ENCODE data around the gene FBH1. TPM values are rescaled to one million over a fixed set of nuclear protein-coding genes. Genes with fewer than 3 reads are reported as not detected.

The FBH1 gene
- total and polyA plus RNA-seq, 9 of the 15 experiments (the other 6 are each of a cell fraction or from before 2014, with no cell fraction given), result 13.4 to 108 (median 77.8) TPM

- no peak for TF ChIP-seq MBD2 (IDR thresholded peaks at IDR 0.05; ENCODE audit: borderline replicate concordance, low read depth)
- TF ChIP-seq ZC3H4 (CRISPR knock-in tag; IDR thresholded peaks at IDR 0.05; ENCODE audit: borderline replicate concordance), result no peak
- TF ChIP-seq ZNF518B (CRISPR knock-in tag; IDR thresholded peaks at IDR 0.05), result no peak
- no peak for TF ChIP-seq RFX7 (CRISPR knock-in tag; IDR thresholded peaks at IDR 0.05)
- no peak for TF ChIP-seq ZNF507 (tag; conservative IDR thresholded peaks at IDR 0.05)
- TF ChIP-seq YY1 (IDR thresholded peaks at IDR 0.05; ENCODE audit: borderline replicate concordance in 1 of 3, control insufficient read depth in 1 of 3, extremely low read depth in 1 of 3, insufficient read depth in 3 of 3, insufficient read length in 1 of 3, insufficient replicate concordance in 2 of 3, low read depth in 1 of 3, low read length in 2 of 3), result no peak
- no peak for TF ChIP-seq TAL1 (IDR thresholded peaks at IDR 0.05)
- TF ChIP-seq GABPA (tag; conservative IDR thresholded peaks at IDR 0.05; ENCODE audit: low read depth), result no peak
- TF ChIP-seq NR2C1 (IDR thresholded peaks at IDR 0.05), result no peak
- no peak for TF ChIP-seq NR2C1 (tag; IDR thresholded peaks at IDR 0.05)
- TF ChIP-seq ZNF75A (CRISPR knock-in tag; IDR thresholded peaks at IDR 0.05), result no peak
- no peak for TF ChIP-seq BRD9 (IDR thresholded peaks at IDR 0.05; ENCODE audit: low read depth, partially characterized antibody)
- TF ChIP-seq PCBP2 (IDR thresholded peaks at IDR 0.05; ENCODE audit: low read depth, low read length, poor library complexity, severe bottlenecking), result no peak
- TF ChIP-seq ZNF12 (CRISPR knock-in tag; IDR thresholded peaks at IDR 0.05), result no peak
- no peak for TF ChIP-seq IFI16 (CRISPR knock-in tag; IDR thresholded peaks at IDR 0.05)
- FAIRE-seq (no peak), DNase-seq (ENCODE audit: extremely low read depth in 1 of 4, low spot score in 3 of 4) (no peak), ATAC-seq (no peak)
- intact Hi-C loops (cut with micrococcal nuclease) (no loop called here), in situ Hi-C loops (cut with MboI) (no loop called here)
- H3K4me1 ChIP-seq (replicated peaks in 1 of 2; ENCODE audit: control insufficient read depth in 2 of 2, insufficient read depth in 2 of 2, low read length in 2 of 2), result peaks cover 6 to 24% of the 10 kb centered on the region in 2 experiments; a peak in 4 of 5 replicates
- H3K4me2 ChIP-seq (ENCODE audit: insufficient read depth, low read length), result no peak overlapping the region
- peaks cover 22% of the 10 kb centered on the region; the same call in 2 of the 3 replicates for H3K36me3 ChIP-seq (ENCODE audit: control insufficient read depth, insufficient read depth, low read length)
- H3K4me3 ChIP-seq, result no peak overlapping the region
- 74% methylated on average over 10 of the region's 10 CpGs for WGBS (ENCODE audit: insufficient coverage, low coverage, missing lambda C conversion rate)
- peaks cover 1% of the 10 kb centered on the region; the same call in 1 of the 3 replicates for H3K79me2 ChIP-seq (ENCODE audit: control insufficient read depth, insufficient read depth, low read length)
- no peaks in the 10 kb centered on the region for H3K9me3 ChIP-seq (replicated peaks; ENCODE audit: control insufficient read depth, insufficient read depth, low read depth, low read length)
- H3K9ac ChIP-seq (ENCODE audit: insufficient read depth in 1 of 2, low read depth in 2 of 2, low read length in 2 of 2), result no peak overlapping the region
- no peak overlapping the region for H3K27ac ChIP-seq (ENCODE audit: extremely low read depth, low read depth, low read length)
- ChIA-PET CTCF (ENCODE audit: low intra/inter-chr PET ratio) (no interaction called here), POLR2A (interaction anchor here (0.7 kb wide), 1 partner anchor 11 kb away, joined by 3 read pairs; no protein-coding TSS in a partner anchor)
- H3K9me1 ChIP-seq (ENCODE audit: control insufficient read depth, insufficient read depth, low read length), result peaks cover 10% of the 10 kb centered on the region
- no peaks in the 10 kb centered on the region for H3K27me3 ChIP-seq (ENCODE audit: control insufficient read depth in 2 of 2, insufficient read depth in 2 of 2, low read length in 2 of 2)
- no peak overlapping the region for H2AFZ ChIP-seq (ENCODE audit: low read depth, low read length)
- no TSS peak for BruUV-seq (replicated peaks)
- H4K20me1 ChIP-seq (replicated peaks; ENCODE audit: control insufficient read depth, insufficient read depth, low read length), result no peaks in the 10 kb centered on the region; the same call in 1 of the 2 replicates
Measured at GRCh38 chr10:5963591-5963990, 73.5 kb downstream of the FBH1 start.

Data from K562 (cell line).